ENCODE data around the gene PTPA.

Gene PTPA

GRCh38 chr9:129084087-129084486 lies 27.1 kb upstream of the PTPA start:
- DNase-seq = no peak

GRCh38 chr9:129089246-129089645 lies 22.0 kb upstream of the PTPA start:
- no peak for DNase-seq

GRCh38 chr9:129093602-129094386 lies 17.4 kb upstream of the PTPA start:
- no peak for DNase-seq

GRCh38 chr9:129094387-129095169 lies 16.6 kb upstream of the PTPA start:
- DNase-seq = no peak

GRCh38 chr9:129095170-129095667 lies 16.0 kb upstream of the PTPA start:
- DNase-seq = no peak

GRCh38 chr9:129095908-129096307 lies 15.3 kb upstream of the PTPA start:
- DNase-seq = no peak

GRCh38 chr9:129097671-129098306 lies 13.4 kb upstream of the PTPA start:
- DNase-seq = no peak

GRCh38 chr9:129098328-129098727 lies 12.9 kb upstream of the PTPA start:
- no peak for DNase-seq

- DNase-seq = no peak
Observed at GRCh38 chr9:129100383-129101169, 10.6 kb upstream of the PTPA start.

- DNase-seq = no peak
Observed at GRCh38 chr9:129101279-129101678, 9.9 kb upstream of the PTPA start.

- DNase-seq = no peak
Observed at GRCh38 chr9:129102095-129102525, 9.1 kb upstream of the PTPA start.

GRCh38 chr9:129102791-129103594 lies 8.2 kb upstream of the PTPA start:
- no peak for DNase-seq

- no peak for DNase-seq
Observed at GRCh38 chr9:129103595-129103965, 7.6 kb upstream of the PTPA start.

GRCh38 chr9:129104051-129104450 lies 7.2 kb upstream of the PTPA start:
- DNase-seq = no peak

- DNase-seq = no peak
Observed at GRCh38 chr9:129105857-129106694, 5.1 kb upstream of the PTPA start.

GRCh38 chr9:129107651-129108050 lies 3.6 kb upstream of the PTPA start:
- no peak for DNase-seq

- no peak for DNase-seq
Observed at GRCh38 chr9:129108083-129108804, 3.0 kb upstream of the PTPA start.

- no peak for DNase-seq
Observed at GRCh38 chr9:129108805-129109536, 2.2 kb upstream of the PTPA start.

GRCh38 chr9:129109537-129109903 lies 1.7 kb upstream of the PTPA start:
- no peak for DNase-seq

All from GOT3 (cell line).